HEK293 (cell line): Measurements from ENCODE around the gene PLB1.
A peak's percentile ranks its signal among the peaks of the same experiment; 100 is the strongest.

Experiments used
- CTCF ChIA-PET: fragments of 350-600 bp; formaldehyde crosslinking; extraction: SDS; loops from one replicate; lab custom pipeline; 2021; ENCODE audit warnings: antibody characterized with exemption; lab: Yijun Ruan, JAX
- POLR2A ChIA-PET: fragments of 300-600 bp; formaldehyde crosslinking; extraction: SDS; loops from one replicate; lab custom pipeline; 2020; ENCODE audit warnings: antibody characterized with exemption, inconsistent platforms; lab: Yijun Ruan, JAX
- H3K27ac ChIP-seq: fragments of 200-500 bp; sonication (Bioruptor generic); 2 replicates; pipeline ENCODE4 v1.5.1; 2014; ENCODE audit warnings: low read depth, low read length, control low read depth, inconsistent platforms; ENCODE audit errors: extremely low read depth
- H3K36me3 ChIP-seq, 2 experiments: fragments of 200-500 bp in 1 of 2; sonication (Bioruptor generic) in 1 of 2; 1 replicate in 1 of 2; 2 replicates in 1 of 2; pipeline ENCODE4 v1.5.1; 2014 to 2017; ENCODE audit warnings: inconsistent platforms in 2 of 2, low read length in 2 of 2; ENCODE audit not compliant: control insufficient read depth in 2 of 2, insufficient read depth in 1 of 2
- H3K4me1 ChIP-seq: fragments of 200-500 bp; sonication (Bioruptor generic); 2 replicates; pipeline ENCODE4 v1.5.1; 2014; ENCODE audit warnings: mild to moderate bottlenecking, low read length, inconsistent platforms; ENCODE audit not compliant: control insufficient read depth, insufficient read depth
- H3K4me3 ChIP-seq: 2 replicates; pipeline ENCODE4 v1.5.1; 2011; ENCODE audit warnings: low read depth, mild to moderate bottlenecking, control low read depth, low read length, moderate library complexity
- H3K9me3 ChIP-seq: fragments of 200-500 bp; sonication (Bioruptor generic); 2 replicates; pipeline ENCODE4 v1.5.1; 2014; ENCODE audit warnings: low read depth, low read length, inconsistent platforms; ENCODE audit not compliant: control insufficient read depth, insufficient read depth
- GLIS1 ChIP-seq: fragments of 450-650 bp; formaldehyde crosslinking; IDR thresholded peaks from 2 replicates; pipeline ENCODE4 v1.5.1; 2016; ENCODE audit warnings: missing biosample characterization, missing genetic modification characterization
- HOXA7 ChIP-seq: sonication (generic); formaldehyde crosslinking; IDR thresholded peaks from 2 replicates; pipeline ENCODE4 v1.8.1; 2022; ENCODE audit warnings: missing genetic modification reagents, borderline replicate concordance
- IKZF3 ChIP-seq: fragments of 450-650 bp; IDR thresholded peaks from 2 replicates; pipeline ENCODE4 v1.5.0; 2018; ENCODE audit warnings: missing biosample characterization, mild to moderate bottlenecking, missing genetic modification characterization, moderate library complexity
- KLF16 ChIP-seq: fragments of 450-650 bp; formaldehyde crosslinking; IDR thresholded peaks from 2 replicates; pipeline ENCODE4 v1.5.1; 2017; ENCODE audit warnings: missing biosample characterization, missing genetic modification characterization
- RBAK ChIP-seq: fragments of 450-650 bp; formaldehyde crosslinking; IDR thresholded peaks from 2 replicates; pipeline ENCODE4 v1.5.1; 2016; ENCODE audit warnings: missing biosample characterization, missing genetic modification characterization
- SP3 ChIP-seq: fragments of 450-650 bp; formaldehyde crosslinking; IDR thresholded peaks from 2 replicates; pipeline ENCODE4 v1.5.1; 2016; ENCODE audit warnings: missing biosample characterization, missing genetic modification characterization
- ZFP41 ChIP-seq: fragments of 450-650 bp; formaldehyde crosslinking; IDR thresholded peaks from 2 replicates; pipeline ENCODE4 v1.5.1; 2016; ENCODE audit warnings: missing biosample characterization, missing genetic modification characterization, borderline replicate concordance
- ZNF121 ChIP-seq: fragments of 450-650 bp; formaldehyde crosslinking; IDR thresholded peaks from 2 replicates; pipeline ENCODE4 v1.5.1; 2016; ENCODE audit warnings: missing biosample characterization, missing genetic modification characterization
- ZNF416 ChIP-seq: fragments of 450-650 bp; formaldehyde crosslinking; IDR thresholded peaks from 2 replicates; pipeline ENCODE4 v1.5.1; 2016; ENCODE audit warnings: missing biosample characterization, missing genetic modification characterization
- ZNF473 ChIP-seq: fragments of 450-650 bp; formaldehyde crosslinking; IDR thresholded peaks from 2 replicates; pipeline ENCODE4 v1.5.1; 2017; ENCODE audit warnings: missing biosample characterization, missing genetic modification characterization
- ZNF48 ChIP-seq: fragments of 450-650 bp; formaldehyde crosslinking; IDR thresholded peaks from 2 replicates; pipeline ENCODE4 v1.5.1; 2016; ENCODE audit warnings: missing biosample characterization, missing genetic modification characterization
- ZNF514 ChIP-seq: fragments of 450-650 bp; formaldehyde crosslinking; IDR thresholded peaks from 2 replicates; pipeline ENCODE4 v1.5.1; 2016; ENCODE audit warnings: missing biosample characterization, missing genetic modification characterization
- ZNF549 ChIP-seq: fragments of 450-650 bp; IDR thresholded peaks from 2 replicates; pipeline ENCODE4 v1.5.1; 2018; ENCODE audit warnings: missing biosample characterization, missing genetic modification characterization, mild to moderate bottlenecking, inconsistent platforms, moderate library complexity
- ZNF623 ChIP-seq: fragments of 450-650 bp; formaldehyde crosslinking; IDR thresholded peaks from 2 replicates; pipeline ENCODE4 v1.5.1; 2016; ENCODE audit warnings: missing biosample characterization, missing genetic modification characterization
- ZNF654 ChIP-seq: fragments of 450-650 bp; formaldehyde crosslinking; IDR thresholded peaks from 2 replicates; pipeline ENCODE4 v1.5.1; 2016; ENCODE audit warnings: low read depth, missing biosample characterization, missing genetic modification characterization
- ZNF830 ChIP-seq: fragments of 450-650 bp; IDR thresholded peaks from 2 replicates; pipeline ENCODE4 v1.5.0; 2018; ENCODE audit warnings: missing biosample characterization, missing genetic modification characterization, low read depth, mild to moderate bottlenecking, moderate library complexity
- TF ChIP-seq, protein P1 (sequence below): fragments of 450-650 bp; formaldehyde crosslinking; IDR thresholded peaks from 2 replicates; pipeline ENCODE4 v1.5.0; 2017; ENCODE audit warnings: missing biosample characterization, missing genetic modification characterization, borderline replicate concordance
- TF ChIP-seq, protein P2 (sequence below): IDR thresholded peaks from 2 replicates; pipeline ENCODE4 v1.6.1; 2011; ENCODE audit warnings: mild to moderate bottlenecking, low read depth, low read length, borderline replicate concordance
- TF ChIP-seq, protein P3 (sequence below): fragments of 450-650 bp; formaldehyde crosslinking; IDR thresholded peaks from 2 replicates; pipeline ENCODE4 v1.5.1; 2017; ENCODE audit warnings: missing biosample characterization, missing genetic modification characterization
- TF ChIP-seq, protein P4 (sequence below): fragments of 450-650 bp; formaldehyde crosslinking; IDR thresholded peaks from 2 replicates; pipeline ENCODE4 v1.5.1; 2016; ENCODE audit warnings: missing biosample characterization, missing genetic modification characterization
- TF ChIP-seq, protein P5 (sequence below): fragments of 450-650 bp; formaldehyde crosslinking; IDR thresholded peaks from 2 replicates; pipeline ENCODE4 v1.5.1; 2017; ENCODE audit warnings: missing biosample characterization, missing genetic modification characterization
- TF ChIP-seq, protein P6 (sequence below): fragments of 450-650 bp; formaldehyde crosslinking; IDR thresholded peaks from 2 replicates; pipeline ENCODE4 v1.5.1; 2016; ENCODE audit warnings: missing biosample characterization, missing genetic modification characterization
- TF ChIP-seq, protein P7 (sequence below): fragments of 450-650 bp; formaldehyde crosslinking; IDR thresholded peaks from 2 replicates; pipeline ENCODE4 v1.5.1; 2016; ENCODE audit warnings: missing biosample characterization, missing genetic modification characterization

PLB1 gene

DNA sequence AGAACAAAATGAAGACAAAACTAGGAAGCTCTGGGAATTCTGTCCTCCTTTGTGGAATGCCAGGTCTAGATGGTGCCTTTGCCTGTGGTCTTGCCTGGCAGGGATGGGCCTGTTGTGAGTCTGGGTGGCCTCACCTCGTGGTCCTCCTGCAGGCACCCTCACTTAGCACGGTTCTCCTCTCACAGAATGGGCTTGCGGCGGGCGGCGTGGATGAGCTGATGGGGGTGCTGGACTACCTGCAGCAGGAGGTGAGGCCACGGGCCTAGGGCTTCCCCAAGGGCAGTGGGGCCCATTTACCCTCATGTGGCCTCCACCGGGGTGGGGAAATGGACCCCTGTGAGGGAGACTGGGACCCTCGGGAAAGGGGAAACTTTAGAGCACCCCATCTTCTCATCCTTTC is 42.3 kb downstream of the PLB1 start:
- TF ChIP-seq, protein P1, sequence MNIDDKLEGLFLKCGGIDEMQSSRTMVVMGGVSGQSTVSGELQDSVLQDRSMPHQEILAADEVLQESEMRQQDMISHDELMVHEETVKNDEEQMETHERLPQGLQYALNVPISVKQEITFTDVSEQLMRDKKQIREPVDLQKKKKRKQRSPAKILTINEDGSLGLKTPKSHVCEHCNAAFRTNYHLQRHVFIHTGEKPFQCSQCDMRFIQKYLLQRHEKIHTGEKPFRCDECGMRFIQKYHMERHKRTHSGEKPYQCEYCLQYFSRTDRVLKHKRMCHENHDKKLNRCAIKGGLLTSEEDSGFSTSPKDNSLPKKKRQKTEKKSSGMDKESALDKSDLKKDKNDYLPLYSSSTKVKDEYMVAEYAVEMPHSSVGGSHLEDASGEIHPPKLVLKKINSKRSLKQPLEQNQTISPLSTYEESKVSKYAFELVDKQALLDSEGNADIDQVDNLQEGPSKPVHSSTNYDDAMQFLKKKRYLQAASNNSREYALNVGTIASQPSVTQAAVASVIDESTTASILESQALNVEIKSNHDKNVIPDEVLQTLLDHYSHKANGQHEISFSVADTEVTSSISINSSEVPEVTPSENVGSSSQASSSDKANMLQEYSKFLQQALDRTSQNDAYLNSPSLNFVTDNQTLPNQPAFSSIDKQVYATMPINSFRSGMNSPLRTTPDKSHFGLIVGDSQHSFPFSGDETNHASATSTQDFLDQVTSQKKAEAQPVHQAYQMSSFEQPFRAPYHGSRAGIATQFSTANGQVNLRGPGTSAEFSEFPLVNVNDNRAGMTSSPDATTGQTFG (tag by site-specific recombination), result no peak
- TF ChIP-seq KLF16 (tag by site-specific recombination), result no peak
- TF ChIP-seq GLIS1 (tag by site-specific recombination), result no peak
- TF ChIP-seq, all 188 proteins: peak for 0
- no peak overlapping the region for H3K4me3 ChIP-seq
- no peak overlapping the region for H3K27ac ChIP-seq
- CTCF ChIA-PET, result no interaction called here
- POLR2A ChIA-PET, result no interaction called here
- no peaks in the 10 kb centered on the region for H3K36me3 ChIP-seq
- no peaks in the 10 kb centered on the region for H3K4me1 ChIP-seq
- no peaks in the 10 kb centered on the region for H3K9me3 ChIP-seq

DNA sequence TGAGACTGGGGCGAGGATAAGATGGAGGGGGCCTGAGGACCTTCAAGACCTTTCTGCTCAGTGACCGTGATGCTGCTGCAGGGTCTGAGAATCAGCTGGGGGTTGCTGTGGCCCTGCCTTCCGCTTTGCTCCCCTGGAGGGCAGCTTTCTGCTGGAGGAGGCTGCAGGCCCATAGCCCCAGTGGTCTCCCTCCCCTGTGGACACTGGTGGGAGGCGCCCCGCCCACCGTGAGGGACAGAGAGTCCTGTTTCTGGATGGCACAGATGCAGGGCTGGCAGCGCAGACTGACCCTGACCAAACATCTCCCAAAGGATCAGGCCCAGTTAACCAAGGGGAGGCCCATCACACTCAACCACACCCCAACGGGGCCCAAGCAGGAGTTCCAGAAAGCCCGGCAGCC is 42.8 kb downstream of the PLB1 start:
- H3K27ac ChIP-seq, result no peak overlapping the region
- ChIA-PET POLR2A (no interaction called here), CTCF (no interaction called here)

DNA sequence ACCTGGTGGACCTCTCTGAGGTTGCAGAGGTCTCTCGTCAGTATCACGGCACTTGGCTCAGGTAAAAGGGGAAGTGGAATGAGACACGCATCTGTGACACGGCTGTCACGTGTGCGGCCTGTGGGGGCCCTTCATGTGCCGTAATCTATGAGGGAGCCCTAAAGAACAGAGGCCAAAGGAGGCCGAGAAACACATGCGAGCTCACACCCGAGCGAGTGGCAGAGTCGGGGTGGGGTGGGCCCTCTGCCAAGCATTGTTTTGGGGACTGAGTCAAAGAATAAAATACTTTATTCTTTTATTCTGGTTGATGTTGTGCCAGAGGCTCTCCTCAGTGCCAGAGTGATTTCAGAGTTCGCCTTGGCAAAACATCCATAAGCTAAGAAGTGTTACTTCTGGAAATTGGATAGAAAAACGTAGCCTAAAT is 43.3 kb downstream of the PLB1 start:
- Histone ChIP-seq H3K36me3 (no peaks in the 10 kb centered on the region), H3K27ac (no peak overlapping the region), H3K9me3 (no peaks in the 10 kb centered on the region), H3K4me3 (no peak overlapping the region), H3K4me1 (no peaks in the 10 kb centered on the region)
- CTCF ChIA-PET, result no interaction called here
- POLR2A ChIA-PET, result no interaction called here
- TF ChIP-seq, protein P2, sequence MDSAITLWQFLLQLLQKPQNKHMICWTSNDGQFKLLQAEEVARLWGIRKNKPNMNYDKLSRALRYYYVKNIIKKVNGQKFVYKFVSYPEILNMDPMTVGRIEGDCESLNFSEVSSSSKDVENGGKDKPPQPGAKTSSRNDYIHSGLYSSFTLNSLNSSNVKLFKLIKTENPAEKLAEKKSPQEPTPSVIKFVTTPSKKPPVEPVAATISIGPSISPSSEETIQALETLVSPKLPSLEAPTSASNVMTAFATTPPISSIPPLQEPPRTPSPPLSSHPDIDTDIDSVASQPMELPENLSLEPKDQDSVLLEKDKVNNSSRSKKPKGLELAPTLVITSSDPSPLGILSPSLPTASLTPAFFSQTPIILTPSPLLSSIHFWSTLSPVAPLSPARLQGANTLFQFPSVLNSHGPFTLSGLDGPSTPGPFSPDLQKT, result no peak
- TF ChIP-seq ZNF623 (tag by site-specific recombination) (no peak), ZNF121 (tag by site-specific recombination) (no peak), RBAK (no peak), ZNF654 (tag by site-specific recombination) (no peak), ZNF830 (tag by site-specific recombination) (no peak), ZNF416 (tag by site-specific recombination) (no peak), ZNF48 (no peak), ZNF549 (tag by site-specific recombination) (no peak), HOXA7 (CRISPR knock-in tag) (no peak)
- TF ChIP-seq, protein P3, sequence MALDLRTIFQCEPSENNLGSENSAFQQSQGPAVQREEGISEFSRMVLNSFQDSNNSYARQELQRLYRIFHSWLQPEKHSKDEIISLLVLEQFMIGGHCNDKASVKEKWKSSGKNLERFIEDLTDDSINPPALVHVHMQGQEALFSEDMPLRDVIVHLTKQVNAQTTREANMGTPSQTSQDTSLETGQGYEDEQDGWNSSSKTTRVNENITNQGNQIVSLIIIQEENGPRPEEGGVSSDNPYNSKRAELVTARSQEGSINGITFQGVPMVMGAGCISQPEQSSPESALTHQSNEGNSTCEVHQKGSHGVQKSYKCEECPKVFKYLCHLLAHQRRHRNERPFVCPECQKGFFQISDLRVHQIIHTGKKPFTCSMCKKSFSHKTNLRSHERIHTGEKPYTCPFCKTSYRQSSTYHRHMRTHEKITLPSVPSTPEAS (tag by site-specific recombination), result no peak
- TF ChIP-seq, protein P4, sequence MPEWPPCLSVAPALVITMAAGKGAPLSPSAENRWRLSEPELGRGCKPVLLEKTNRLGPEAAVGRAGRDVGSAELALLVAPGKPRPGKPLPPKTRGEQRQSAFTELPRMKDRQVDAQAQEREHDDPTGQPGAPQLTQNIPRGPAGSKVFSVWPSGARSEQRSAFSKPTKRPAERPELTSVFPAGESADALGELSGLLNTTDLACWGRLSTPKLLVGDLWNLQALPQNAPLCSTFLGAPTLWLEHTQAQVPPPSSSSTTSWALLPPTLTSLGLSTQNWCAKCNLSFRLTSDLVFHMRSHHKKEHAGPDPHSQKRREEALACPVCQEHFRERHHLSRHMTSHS, result no peak
- TF ChIP-seq, protein P5, sequence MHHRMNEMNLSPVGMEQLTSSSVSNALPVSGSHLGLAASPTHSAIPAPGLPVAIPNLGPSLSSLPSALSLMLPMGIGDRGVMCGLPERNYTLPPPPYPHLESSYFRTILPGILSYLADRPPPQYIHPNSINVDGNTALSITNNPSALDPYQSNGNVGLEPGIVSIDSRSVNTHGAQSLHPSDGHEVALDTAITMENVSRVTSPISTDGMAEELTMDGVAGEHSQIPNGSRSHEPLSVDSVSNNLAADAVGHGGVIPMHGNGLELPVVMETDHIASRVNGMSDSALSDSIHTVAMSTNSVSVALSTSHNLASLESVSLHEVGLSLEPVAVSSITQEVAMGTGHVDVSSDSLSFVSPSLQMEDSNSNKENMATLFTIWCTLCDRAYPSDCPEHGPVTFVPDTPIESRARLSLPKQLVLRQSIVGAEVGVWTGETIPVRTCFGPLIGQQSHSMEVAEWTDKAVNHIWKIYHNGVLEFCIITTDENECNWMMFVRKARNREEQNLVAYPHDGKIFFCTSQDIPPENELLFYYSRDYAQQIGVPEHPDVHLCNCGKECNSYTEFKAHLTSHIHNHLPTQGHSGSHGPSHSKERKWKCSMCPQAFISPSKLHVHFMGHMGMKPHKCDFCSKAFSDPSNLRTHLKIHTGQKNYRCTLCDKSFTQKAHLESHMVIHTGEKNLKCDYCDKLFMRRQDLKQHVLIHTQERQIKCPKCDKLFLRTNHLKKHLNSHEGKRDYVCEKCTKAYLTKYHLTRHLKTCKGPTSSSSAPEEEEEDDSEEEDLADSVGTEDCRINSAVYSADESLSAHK (tag by site-specific recombination), result no peak

More for the DNA sequence above, 42.8 kb downstream of the PLB1 start:
- TF ChIP-seq GLIS1 (tag by site-specific recombination) (peak; percentile 47), IKZF3 (tag by site-specific recombination) (no peak), ZFP41 (tag by site-specific recombination) (no peak), SP3 (tag by site-specific recombination) (no peak), ZNF473 (tag by site-specific recombination) (no peak), ZNF514 (tag by site-specific recombination) (no peak)
- TF ChIP-seq, protein P6, sequence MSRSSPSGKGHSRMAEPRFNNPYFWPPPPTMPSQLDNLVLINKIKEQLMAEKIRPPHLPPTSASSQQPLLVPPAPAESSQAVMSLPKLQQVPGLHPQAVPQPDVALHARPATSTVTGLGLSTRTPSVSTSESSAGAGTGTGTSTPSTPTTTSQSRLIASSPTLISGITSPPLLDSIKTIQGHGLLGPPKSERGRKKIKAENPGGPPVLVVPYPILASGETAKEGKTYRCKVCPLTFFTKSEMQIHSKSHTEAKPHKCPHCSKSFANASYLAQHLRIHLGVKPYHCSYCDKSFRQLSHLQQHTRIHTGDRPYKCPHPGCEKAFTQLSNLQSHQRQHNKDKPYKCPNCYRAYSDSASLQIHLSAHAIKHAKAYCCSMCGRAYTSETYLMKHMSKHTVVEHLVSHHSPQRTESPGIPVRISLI (tag by site-specific recombination), result no peak
- TF ChIP-seq, protein P7, sequence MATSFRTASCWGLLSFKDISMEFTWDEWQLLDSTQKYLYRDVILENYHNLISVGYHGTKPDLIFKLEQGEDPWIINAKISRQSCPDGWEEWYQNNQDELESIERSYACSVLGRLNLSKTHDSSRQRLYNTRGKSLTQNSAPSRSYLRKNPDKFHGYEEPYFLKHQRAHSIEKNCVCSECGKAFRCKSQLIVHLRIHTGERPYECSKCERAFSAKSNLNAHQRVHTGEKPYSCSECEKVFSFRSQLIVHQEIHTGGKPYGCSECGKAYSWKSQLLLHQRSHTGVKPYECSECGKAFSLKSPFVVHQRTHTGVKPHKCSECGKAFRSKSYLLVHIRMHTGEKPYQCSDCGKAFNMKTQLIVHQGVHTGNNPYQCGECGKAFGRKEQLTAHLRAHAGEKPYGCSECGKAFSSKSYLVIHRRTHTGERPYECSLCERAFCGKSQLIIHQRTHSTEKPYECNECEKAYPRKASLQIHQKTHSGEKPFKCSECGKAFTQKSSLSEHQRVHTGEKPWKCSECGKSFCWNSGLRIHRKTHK (tag by site-specific recombination), result no peak
- no peaks in the 10 kb centered on the region for H3K9me3 ChIP-seq
- no peak overlapping the region for H3K4me3 ChIP-seq
- no peaks in the 10 kb centered on the region for H3K36me3 ChIP-seq
- no peaks in the 10 kb centered on the region for H3K4me1 ChIP-seq
